Skeletal muscle tissue (tissue), 4 donors: ENCODE measurements around the gene AHCTF1. TPM values are rescaled to one million over a fixed set of nuclear protein-coding genes. Genes with fewer than 3 reads are reported as not detected.
A peak's percentile ranks its signal among the peaks of the same experiment; 100 is the strongest.

Experiments
- H3K27ac ChIP-seq: one replicate; pipeline ENCODE4 v1.7.0; 2013; ENCODE audit warnings: mild to moderate bottlenecking, low read depth, low read length, inconsistent platforms
- H3K27me3 ChIP-seq, 3 donors: one replicate each; pipeline ENCODE4 v1.7.0; 2013; ENCODE audit warnings: low read length in 3 of 3; ENCODE audit not compliant: control insufficient read depth in 3 of 3, insufficient read depth in 3 of 3
- H3K36me3 ChIP-seq, 3 donors: one replicate each; pipeline ENCODE4 v1.7.0; 2013; ENCODE audit warnings: low read length in 3 of 3; ENCODE audit not compliant: control insufficient read depth in 3 of 3, insufficient read depth in 3 of 3
- H3K4me1 ChIP-seq, 3 donors: one replicate each; pipeline ENCODE4 v1.7.0; 2013; ENCODE audit warnings: low read length in 3 of 3, mild to moderate bottlenecking in 3 of 3; ENCODE audit not compliant: control insufficient read depth in 3 of 3, insufficient read depth in 3 of 3
- H3K4me3 ChIP-seq, 3 donors: one replicate each; pipeline ENCODE4 v1.7.0; 2013; ENCODE audit warnings: low read length in 3 of 3
- H3K9ac ChIP-seq, 3 donors: one replicate each; pipeline ENCODE4 v1.7.0; 2013; ENCODE audit warnings: low read length in 3 of 3, mild to moderate bottlenecking in 3 of 3, moderate library complexity in 2 of 3, low read depth in 1 of 3
- H3K9me3 ChIP-seq, 3 donors: one replicate each; pipeline ENCODE4 v1.7.0; 2013; ENCODE audit warnings: low read length in 3 of 3; ENCODE audit not compliant: control insufficient read depth in 3 of 3
- total RNA-seq: library from RNA; depleted of rRNA; stranded (reverse); fragments of >200 nt; gene quantifications from one replicate; pipeline ENCODE4 v1.2.3, GENCODE V29; 2014
- donor health status: Osteomylitis.

Gene AHCTF1, protein sequence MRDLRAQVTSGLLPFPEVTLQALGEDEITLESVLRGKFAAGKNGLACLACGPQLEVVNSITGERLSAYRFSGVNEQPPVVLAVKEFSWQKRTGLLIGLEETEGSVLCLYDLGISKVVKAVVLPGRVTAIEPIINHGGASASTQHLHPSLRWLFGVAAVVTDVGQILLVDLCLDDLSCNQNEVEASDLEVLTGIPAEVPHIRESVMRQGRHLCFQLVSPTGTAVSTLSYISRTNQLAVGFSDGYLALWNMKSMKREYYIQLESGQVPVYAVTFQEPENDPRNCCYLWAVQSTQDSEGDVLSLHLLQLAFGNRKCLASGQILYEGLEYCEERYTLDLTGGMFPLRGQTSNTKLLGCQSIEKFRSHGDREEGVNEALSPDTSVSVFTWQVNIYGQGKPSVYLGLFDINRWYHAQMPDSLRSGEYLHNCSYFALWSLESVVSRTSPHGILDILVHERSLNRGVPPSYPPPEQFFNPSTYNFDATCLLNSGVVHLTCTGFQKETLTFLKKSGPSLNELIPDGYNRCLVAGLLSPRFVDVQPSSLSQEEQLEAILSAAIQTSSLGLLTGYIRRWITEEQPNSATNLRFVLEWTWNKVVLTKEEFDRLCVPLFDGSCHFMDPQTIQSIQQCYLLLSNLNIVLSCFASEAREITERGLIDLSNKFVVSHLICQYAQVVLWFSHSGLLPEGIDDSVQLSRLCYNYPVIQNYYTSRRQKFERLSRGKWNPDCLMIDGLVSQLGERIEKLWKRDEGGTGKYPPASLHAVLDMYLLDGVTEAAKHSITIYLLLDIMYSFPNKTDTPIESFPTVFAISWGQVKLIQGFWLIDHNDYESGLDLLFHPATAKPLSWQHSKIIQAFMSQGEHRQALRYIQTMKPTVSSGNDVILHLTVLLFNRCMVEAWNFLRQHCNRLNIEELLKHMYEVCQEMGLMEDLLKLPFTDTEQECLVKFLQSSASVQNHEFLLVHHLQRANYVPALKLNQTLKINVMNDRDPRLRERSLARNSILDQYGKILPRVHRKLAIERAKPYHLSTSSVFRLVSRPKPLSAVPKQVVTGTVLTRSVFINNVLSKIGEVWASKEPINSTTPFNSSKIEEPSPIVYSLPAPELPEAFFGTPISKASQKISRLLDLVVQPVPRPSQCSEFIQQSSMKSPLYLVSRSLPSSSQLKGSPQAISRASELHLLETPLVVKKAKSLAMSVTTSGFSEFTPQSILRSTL (N-terminal part only)
- 19.3 TPM for total RNA-seq

DNA sequence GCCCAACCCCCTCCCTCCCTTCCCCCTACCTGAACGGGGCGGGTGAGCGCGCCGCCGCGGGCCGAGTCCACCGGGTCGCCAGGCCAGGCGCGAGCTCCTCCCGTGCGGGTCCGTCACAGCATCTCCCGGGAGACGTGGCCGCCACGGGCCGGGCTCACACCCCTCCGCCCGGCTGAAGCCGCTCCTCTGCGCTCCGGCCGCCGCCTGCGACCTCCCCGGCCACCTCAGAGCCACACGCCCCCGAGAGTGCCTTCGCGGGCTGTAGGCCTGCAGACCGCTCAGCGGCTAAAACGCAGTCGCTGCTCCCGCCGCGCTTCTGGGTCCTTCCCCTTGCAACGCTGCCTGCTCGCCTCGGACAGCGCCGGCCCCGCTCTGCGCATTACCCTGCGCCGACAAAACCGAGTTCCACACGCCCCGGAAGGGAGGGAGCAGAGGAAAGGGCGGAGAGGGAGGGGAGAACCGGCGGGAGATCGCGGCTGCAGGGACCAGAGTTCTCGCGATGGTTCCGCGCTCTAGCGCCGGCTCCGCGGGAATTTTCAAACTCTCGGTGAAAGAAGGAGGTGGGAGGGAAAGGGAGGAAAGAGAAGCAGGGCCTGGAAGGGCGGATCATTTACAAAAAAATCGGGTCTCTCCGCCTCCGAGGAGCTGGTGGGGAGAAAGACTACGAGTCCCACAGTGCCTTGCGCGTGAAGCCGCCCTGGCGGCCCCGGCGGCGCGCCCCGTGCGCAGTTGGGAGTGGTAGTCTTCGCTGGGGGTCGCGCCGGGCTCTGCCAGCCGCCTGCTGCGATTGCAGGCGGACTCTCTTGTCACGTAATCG lies at the start of gene AHCTF1:
AHCTF1 (minus strand) TSS at position 400 of the 817 bp plus-strand sequence. CDS start 13,578 bp downstream, outside the sequence.
- Histone ChIP-seq H3K27me3 (no peaks in the 10 kb centered on the region), H3K4me1 (peaks cover 8 to 12% (median 8%) of the 10 kb centered on the region in 3 donors), H3K9me3 (no peaks in the 10 kb centered on the region), H3K27ac (peak within 1 kb of the TSS; percentile 87), H3K4me3 (peak within 1 kb of the TSS; percentile 89 to 93 (median 91)), H3K36me3 (peaks cover 0 to 3% (median 0%) of the 10 kb centered on the region in 3 donors), H3K9ac (peak within 1 kb of the TSS; percentile 93 to 94 (median 93))

DNA sequence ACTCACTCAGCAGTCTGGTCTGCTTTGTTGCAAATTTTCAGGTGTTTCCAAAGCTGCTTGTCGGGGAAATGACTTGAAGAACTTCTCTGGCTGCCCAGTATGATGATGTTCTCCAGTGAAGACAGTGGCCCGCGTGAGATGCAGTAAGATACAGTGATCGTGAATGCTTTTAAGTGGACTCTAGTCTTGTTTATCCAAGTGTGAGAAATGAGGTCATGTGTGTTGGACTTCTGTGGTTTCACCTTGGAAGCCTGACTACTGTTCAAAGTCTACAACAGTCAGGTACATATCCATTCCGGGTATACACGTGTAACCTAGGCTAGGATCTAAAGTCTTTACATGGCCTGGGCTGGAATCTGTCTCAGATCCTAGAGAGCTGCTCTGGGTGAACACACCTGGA lies 47.0 kb upstream of the AHCTF1 start:
- no peak overlapping the region for H3K4me3 ChIP-seq
- H3K9me3 ChIP-seq, result peaks cover 3 to 8% (median 7%) of the 10 kb centered on the region in 3 donors
- no peaks in the 10 kb centered on the region for H3K27me3 ChIP-seq
- H3K9ac ChIP-seq, result no peak overlapping the region
- H3K36me3 ChIP-seq, result no peaks in the 10 kb centered on the region
- no peaks in the 10 kb centered on the region for H3K4me1 ChIP-seq
- no peak overlapping the region for H3K27ac ChIP-seq

DNA sequence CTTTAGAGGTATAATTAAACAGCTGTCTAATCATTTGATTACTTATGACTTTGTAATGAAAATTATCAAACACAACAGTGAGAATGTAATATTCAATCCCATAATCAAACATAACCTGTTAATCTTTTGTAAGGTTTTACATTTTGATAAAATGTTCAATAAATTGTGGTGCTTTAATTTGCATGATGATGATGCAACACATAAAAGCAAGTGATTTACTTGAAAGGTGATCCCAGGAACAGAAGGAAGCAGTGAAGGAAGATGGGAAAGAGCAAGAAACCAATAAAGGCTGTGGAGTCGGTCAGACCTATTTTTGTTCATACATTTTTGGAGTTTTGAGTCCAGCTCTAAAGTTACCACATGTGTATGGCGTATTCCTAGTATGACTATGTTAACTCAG lies 46.5 kb upstream of the AHCTF1 start:
- Histone ChIP-seq H3K9ac (no peak overlapping the region), H3K4me1 (no peaks in the 10 kb centered on the region), H3K9me3 (peaks cover 3 to 8% (median 7%) of the 10 kb centered on the region in 3 donors), H3K4me3 (no peak overlapping the region), H3K27ac (no peak overlapping the region), H3K27me3 (no peaks in the 10 kb centered on the region), H3K36me3 (no peaks in the 10 kb centered on the region)

DNA sequence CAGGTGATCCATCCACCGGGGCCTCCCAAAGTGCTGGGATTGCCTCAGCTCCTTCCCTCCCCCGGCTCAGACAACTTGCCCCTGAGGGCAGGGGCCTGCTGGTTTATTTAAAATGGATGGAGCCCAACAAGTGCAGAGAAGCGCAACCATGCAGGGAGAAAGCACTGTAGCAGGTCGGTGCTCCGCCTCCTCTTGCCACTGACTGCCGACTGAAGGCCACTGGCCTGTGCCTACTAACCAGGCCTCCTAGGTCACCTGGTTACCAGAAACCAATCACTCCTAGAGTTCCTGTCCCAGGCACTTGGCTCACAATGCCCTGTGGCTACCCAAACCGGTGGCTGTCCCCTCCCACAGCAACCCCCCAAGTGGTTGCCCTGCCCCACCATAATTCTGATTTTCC lies 40.2 kb upstream of the AHCTF1 start:
- no peak overlapping the region for H3K9ac ChIP-seq
- no peaks in the 10 kb centered on the region for H3K36me3 ChIP-seq
- no peak overlapping the region for H3K27ac ChIP-seq
- H3K27me3 ChIP-seq, result no peaks in the 10 kb centered on the region
- H3K9me3 ChIP-seq, result no peaks in the 10 kb centered on the region
- no peaks in the 10 kb centered on the region for H3K4me1 ChIP-seq
- no peak overlapping the region for H3K4me3 ChIP-seq

DNA sequence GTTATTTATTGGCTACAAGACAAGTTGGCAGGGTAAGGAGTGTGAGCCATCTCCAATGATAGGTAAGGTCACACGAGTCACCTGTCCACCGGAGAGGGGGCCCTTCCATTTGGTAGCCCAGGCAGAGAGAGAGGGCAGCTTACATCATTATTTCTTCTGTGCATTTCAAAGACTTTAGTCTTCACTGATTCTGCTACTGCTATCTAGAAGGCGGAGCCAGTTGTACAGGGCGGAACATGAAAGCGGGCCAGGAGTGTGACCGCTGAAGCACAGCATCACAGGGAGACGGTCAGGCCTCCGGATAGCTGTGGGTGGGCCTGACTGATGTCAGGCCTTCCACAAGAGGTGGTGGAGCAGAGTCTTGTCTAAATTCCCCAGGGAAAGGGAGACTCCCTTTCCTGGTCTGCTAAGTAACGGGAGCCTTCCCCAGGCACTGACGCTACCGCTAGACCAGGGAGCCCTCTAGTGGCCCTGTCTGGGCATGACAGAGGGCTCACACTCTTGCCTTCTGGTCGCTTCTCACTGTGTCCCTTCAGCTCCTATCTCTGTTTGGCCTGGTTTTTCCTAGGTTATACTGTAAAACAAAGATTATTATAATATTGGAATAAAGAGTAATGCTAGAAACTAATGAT lies 39.5 kb upstream of the AHCTF1 start:
- no peak overlapping the region for H3K27ac ChIP-seq
- H3K9me3 ChIP-seq, result no peaks in the 10 kb centered on the region
- no peaks in the 10 kb centered on the region for H3K27me3 ChIP-seq
- peak overlapping the region in 1 of 3 donors; percentile 54 for H3K9ac ChIP-seq
- peak overlapping the region; percentile 43 to 58 (median 43) for H3K4me3 ChIP-seq
- no peaks in the 10 kb centered on the region for H3K36me3 ChIP-seq
- no peaks in the 10 kb centered on the region for H3K4me1 ChIP-seq

DNA sequence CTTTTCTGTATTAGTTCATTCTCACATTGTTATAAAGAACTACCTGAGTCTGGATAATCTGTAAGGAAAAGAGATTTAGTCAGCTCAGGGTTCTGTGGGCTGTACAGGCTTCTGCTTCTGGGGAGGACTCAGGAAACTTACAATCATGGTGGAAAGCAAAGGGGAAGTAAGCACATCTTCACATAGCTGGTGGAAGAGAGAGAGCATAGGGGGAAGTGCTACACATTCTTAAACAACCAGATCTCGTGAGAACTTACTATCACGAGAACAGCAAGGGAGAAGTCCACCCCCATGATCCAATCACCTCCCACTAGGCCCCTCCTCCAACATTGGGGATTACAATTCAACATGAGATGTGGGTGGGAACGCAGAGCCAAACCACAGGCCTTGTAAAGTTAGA lies 37.9 kb upstream of the AHCTF1 start:
- H3K4me1 ChIP-seq, result no peaks in the 10 kb centered on the region
- H3K36me3 ChIP-seq, result no peaks in the 10 kb centered on the region
- no peaks in the 10 kb centered on the region for H3K9me3 ChIP-seq
- H3K27me3 ChIP-seq, result no peaks in the 10 kb centered on the region
- H3K4me3 ChIP-seq, result no peak overlapping the region
- H3K9ac ChIP-seq, result no peak overlapping the region
- no peak overlapping the region for H3K27ac ChIP-seq

DNA sequence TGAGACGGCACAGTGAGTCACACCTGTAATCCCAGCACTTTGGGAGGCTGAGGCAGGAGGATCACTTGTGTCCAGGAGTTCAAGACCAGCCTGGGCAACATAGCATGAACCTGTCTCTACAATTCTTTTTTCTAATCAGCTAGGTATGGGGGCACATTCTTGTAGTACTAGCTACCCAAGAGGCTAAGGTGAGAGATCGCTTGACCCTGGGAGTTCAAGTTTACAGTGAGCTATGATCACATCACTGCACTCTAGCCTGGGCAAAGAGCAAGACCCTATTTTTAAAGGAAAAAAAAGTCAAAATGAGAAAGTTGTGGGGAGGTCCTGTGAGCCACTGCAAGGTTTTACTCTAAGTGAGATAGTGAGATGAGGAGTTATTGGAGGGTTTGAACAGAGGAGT lies 34.8 kb upstream of the AHCTF1 start:
- no peak overlapping the region for H3K27ac ChIP-seq
- no peak overlapping the region for H3K9ac ChIP-seq
- H3K4me1 ChIP-seq, result no peaks in the 10 kb centered on the region
- no peaks in the 10 kb centered on the region for H3K27me3 ChIP-seq
- H3K9me3 ChIP-seq, result no peaks in the 10 kb centered on the region
- H3K4me3 ChIP-seq, result no peak overlapping the region
- H3K36me3 ChIP-seq, result no peaks in the 10 kb centered on the region

DNA sequence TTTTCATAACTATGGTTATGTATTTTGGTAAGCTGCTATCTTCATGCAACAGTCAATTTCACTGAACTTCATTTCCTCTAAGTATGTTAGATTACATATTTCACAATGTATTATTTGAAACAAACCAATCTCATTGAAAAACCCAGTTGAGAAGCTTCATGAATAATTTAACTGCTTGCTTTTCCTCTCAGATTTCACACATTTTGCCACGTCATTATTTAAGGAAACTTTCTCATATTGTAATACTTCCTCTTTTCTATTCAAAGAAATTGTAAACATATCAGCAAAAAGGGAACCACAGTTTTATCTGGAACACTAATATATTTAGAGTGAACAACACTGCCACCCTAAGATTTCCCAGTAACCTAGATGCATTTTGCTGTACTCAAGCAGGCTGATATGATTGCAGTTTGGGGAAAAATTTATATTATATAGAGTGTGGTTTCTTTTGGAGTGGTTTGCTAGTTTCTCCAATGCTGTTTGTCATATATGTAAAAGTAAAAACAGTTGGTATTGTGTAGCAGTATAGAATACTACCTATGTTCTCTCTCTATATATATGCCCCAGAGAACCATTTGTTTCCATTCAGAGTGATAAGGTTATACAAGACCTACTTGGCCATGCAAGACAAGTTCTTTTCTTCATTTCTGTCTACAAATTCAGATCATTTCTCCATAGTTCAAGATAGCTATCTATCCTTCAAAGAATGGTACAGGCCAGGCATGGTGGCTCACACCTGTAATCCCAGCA lies 28.4 kb upstream of the AHCTF1 start:
- Histone ChIP-seq H3K27me3 (no peaks in the 10 kb centered on the region), H3K9me3 (no peaks in the 10 kb centered on the region), H3K36me3 (no peaks in the 10 kb centered on the region), H3K9ac (no peak overlapping the region), H3K4me1 (no peaks in the 10 kb centered on the region), H3K4me3 (no peak overlapping the region), H3K27ac (no peak overlapping the region)
